ENCODE data around the gene ZSCAN5A.

ZSCAN5A gene

GRCh38 chr19:56301155-56301554 is 13.5 kb downstream of the ZSCAN5A start:
- no peak overlapping the region for H3K4me3 ChIP-seq (ENCODE audit: insufficient read depth, low read length, poor library complexity, severe bottlenecking)
- no peak overlapping the region for H3K4me2 ChIP-seq (ENCODE audit: low read depth, low read length, poor library complexity, severe bottlenecking)
- H3K9ac ChIP-seq (ENCODE audit: low read length): no peak overlapping the region
- H3K27me3 ChIP-seq (ENCODE audit: low read length): no peaks in the 10 kb centered on the region
- no peaks in the 10 kb centered on the region for H3K9me2 ChIP-seq (replicated peaks; ENCODE audit: insufficient read depth, low read length)
- H3K79me2 ChIP-seq (ENCODE audit: insufficient read depth, low read length): no peaks in the 10 kb centered on the region
- H3K36me3 ChIP-seq (ENCODE audit: low read length): no peaks in the 10 kb centered on the region
- H3K9me3 ChIP-seq (ENCODE audit: insufficient read depth, low read length): no peaks in the 10 kb centered on the region
- no peak overlapping the region for H3K27ac ChIP-seq (ENCODE audit: low read depth, low read length)
- no peaks in the 10 kb centered on the region for H3F3A ChIP-seq (ENCODE audit: insufficient read depth)
- no peaks in the 10 kb centered on the region for H4K20me1 ChIP-seq (ENCODE audit: low read depth, low read length)
- no peak for TF ChIP-seq EZH2phosphoT487 (conservative IDR thresholded peaks at IDR 0.05; ENCODE audit: low read length)
- TF ChIP-seq CTCF (IDR thresholded peaks at IDR 0.05; ENCODE audit: insufficient read depth, low read length, poor library complexity, severe bottlenecking): no peak
- no peak overlapping the region for H2AFZ ChIP-seq (ENCODE audit: low read depth, low read length, severe bottlenecking)

GRCh38 chr19:56299688-56300087 is 15.0 kb downstream of the ZSCAN5A start:
- H3K27me3 ChIP-seq (ENCODE audit: low read length): no peaks in the 10 kb centered on the region
- no peaks in the 10 kb centered on the region for H3F3A ChIP-seq (ENCODE audit: insufficient read depth)
- no peaks in the 10 kb centered on the region for H3K36me3 ChIP-seq (ENCODE audit: low read length)
- no peaks in the 10 kb centered on the region for H3K9me2 ChIP-seq (replicated peaks; ENCODE audit: insufficient read depth, low read length)
- H3K27ac ChIP-seq (ENCODE audit: low read depth, low read length): no peak overlapping the region
- H3K4me2 ChIP-seq (ENCODE audit: low read depth, low read length, poor library complexity, severe bottlenecking): no peak overlapping the region
- H3K9ac ChIP-seq (ENCODE audit: low read length): no peak overlapping the region
- no peak overlapping the region for H3K4me3 ChIP-seq (ENCODE audit: insufficient read depth, low read length, poor library complexity, severe bottlenecking)
- TF ChIP-seq CTCF (IDR thresholded peaks at IDR 0.05; ENCODE audit: insufficient read depth, low read length, poor library complexity, severe bottlenecking): no peak
- TF ChIP-seq EZH2phosphoT487 (conservative IDR thresholded peaks at IDR 0.05; ENCODE audit: low read length): no peak
- no peak overlapping the region for H2AFZ ChIP-seq (ENCODE audit: low read depth, low read length, severe bottlenecking)
- H3K9me3 ChIP-seq (ENCODE audit: insufficient read depth, low read length): no peaks in the 10 kb centered on the region
- H3K79me2 ChIP-seq (ENCODE audit: insufficient read depth, low read length): no peaks in the 10 kb centered on the region
- H4K20me1 ChIP-seq (ENCODE audit: low read depth, low read length): no peaks in the 10 kb centered on the region

GRCh38 chr19:56297010-56297409 is 17.6 kb downstream of the ZSCAN5A start:
- H4K20me1 ChIP-seq (ENCODE audit: low read depth, low read length): no peaks in the 10 kb centered on the region
- TF ChIP-seq EZH2phosphoT487 (conservative IDR thresholded peaks at IDR 0.05; ENCODE audit: low read length) (no peak), CTCF (IDR thresholded peaks at IDR 0.05; ENCODE audit: insufficient read depth, low read length, poor library complexity, severe bottlenecking) (no peak)
- H3K9me2 ChIP-seq (replicated peaks; ENCODE audit: insufficient read depth, low read length): no peaks in the 10 kb centered on the region

More at GRCh38 chr19:56297010-56297409, 17.6 kb downstream of the ZSCAN5A start:
- Histone ChIP-seq H3K9me3 (ENCODE audit: insufficient read depth, low read length) (no peaks in the 10 kb centered on the region), H3K27me3 (ENCODE audit: low read length) (no peaks in the 10 kb centered on the region), H3K27ac (ENCODE audit: low read depth, low read length) (no peak overlapping the region), H3F3A (ENCODE audit: insufficient read depth) (no peaks in the 10 kb centered on the region), H3K4me2 (ENCODE audit: low read depth, low read length, poor library complexity, severe bottlenecking) (no peak overlapping the region), H3K9ac (ENCODE audit: low read length) (no peak overlapping the region), H3K4me3 (ENCODE audit: insufficient read depth, low read length, poor library complexity, severe bottlenecking) (no peak overlapping the region), H2AFZ (ENCODE audit: low read depth, low read length, severe bottlenecking) (no peak overlapping the region), H3K36me3 (ENCODE audit: low read length) (no peaks in the 10 kb centered on the region), H3K79me2 (ENCODE audit: insufficient read depth, low read length) (no peaks in the 10 kb centered on the region)

All from SU-DHL-6 (cell line).